ENCODE data around the gene LTN1.
"Not testable (repeated sequence)": the region's sequence is repeated elsewhere in the genome, so short reads cannot be mapped to it uniquely, and the experiment has no call there.

LTN1 gene

GRCh38 chr21:28986677-28987076 lies 6.0 kb downstream of the LTN1 start:
- DNase-seq = no peak

- no peak for DNase-seq
Observed at GRCh38 chr21:28982637-28983036, 10.0 kb downstream of the LTN1 start.

- DNase-seq = no peak
Observed at GRCh38 chr21:28979092-28979491, 13.6 kb downstream of the LTN1 start.

DNA sequence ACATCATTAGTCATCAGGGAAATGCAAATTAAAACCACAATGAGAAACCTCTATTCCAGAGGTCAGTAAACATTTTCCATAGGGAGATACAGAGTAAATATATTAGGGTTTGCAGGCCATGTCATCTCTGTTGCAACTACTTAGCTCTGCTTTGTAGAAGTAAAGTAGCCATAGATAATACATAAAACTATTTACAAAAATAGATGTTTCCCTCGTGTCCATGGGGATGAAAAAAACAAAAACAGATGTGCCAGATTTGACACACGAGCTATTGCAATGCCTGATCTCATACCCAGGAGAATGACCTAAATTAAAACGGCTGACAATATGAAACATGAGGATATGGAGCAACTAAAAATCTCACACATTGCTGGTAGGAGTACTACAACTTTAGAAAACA lies 17.3 kb downstream of the LTN1 start:
- no peak for DNase-seq

GRCh38 chr21:28974531-28975227 lies 18.0 kb downstream of the LTN1 start:
- DNase-seq = no peak

- DNase-seq = no peak
Observed at GRCh38 chr21:28972398-28972797, 20.3 kb downstream of the LTN1 start.

DNA sequence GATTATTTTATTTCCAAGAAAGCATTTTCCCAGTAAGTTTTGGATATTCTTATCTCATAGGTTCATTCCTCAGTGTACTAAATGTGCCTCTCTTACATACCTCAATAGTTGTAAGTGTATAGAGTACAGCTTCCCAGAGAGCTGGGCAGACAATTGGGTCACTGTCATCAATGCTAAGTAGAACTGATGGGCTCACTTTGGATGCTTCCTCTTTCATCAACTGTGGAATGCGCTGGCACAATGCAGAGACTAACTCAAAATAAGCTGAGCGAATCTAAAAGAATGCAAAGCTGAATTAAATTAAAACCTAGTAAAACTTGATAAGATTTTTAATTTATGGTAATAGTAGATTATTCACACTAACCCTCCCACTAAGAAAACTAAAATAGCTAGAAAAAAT lies 21.5 kb downstream of the LTN1 start:
- DNase-seq = no peak

DNA sequence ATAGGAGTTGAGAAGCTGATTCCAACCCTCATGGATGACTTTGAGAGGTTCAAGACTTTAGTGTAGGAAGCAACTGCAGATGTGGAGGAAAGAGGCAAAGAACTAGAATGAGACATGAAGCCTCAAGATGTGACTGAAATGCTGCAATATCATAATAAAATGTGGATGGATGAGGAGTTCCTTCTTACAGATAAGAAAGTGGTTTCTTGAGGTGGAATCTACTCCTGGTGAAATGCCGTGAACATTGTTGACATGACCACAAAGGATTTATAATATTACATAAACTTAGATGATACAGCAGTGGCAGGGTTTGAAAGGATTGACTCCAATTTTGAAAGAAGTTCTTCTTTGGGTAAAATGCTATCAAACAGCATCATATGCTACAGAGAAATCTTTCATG lies 28.8 kb downstream of the LTN1 start:
- DNase-seq = no peak

- DNase-seq = no peak
Observed at GRCh38 chr21:28962465-28962864, 30.2 kb downstream of the LTN1 start.

- no peak for DNase-seq
Observed at GRCh38 chr21:28961927-28962326, 30.8 kb downstream of the LTN1 start.

DNA sequence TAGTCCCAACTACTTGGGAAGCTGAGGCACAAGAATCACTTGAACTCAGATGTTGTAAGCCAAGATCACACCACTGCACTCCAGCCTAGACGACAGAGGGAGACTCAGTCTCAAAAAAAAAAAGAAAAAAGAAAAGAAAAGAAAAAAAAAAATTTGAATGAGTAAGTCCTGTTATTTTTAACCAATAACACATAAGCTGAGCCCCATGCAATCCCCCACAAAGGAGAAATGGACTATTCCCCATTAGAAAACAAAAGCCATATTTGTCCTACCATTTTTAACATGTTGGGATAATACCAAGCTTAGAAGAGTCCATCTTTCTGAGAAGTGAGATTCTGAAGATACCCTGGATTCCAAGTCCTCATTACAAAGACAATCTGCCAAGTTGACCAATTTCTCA lies 32.4 kb downstream of the LTN1 start:
- no peak for DNase-seq

- DNase-seq = no peak
Observed at GRCh38 chr21:28959367-28960099, 33.1 kb downstream of the LTN1 start.

DNA sequence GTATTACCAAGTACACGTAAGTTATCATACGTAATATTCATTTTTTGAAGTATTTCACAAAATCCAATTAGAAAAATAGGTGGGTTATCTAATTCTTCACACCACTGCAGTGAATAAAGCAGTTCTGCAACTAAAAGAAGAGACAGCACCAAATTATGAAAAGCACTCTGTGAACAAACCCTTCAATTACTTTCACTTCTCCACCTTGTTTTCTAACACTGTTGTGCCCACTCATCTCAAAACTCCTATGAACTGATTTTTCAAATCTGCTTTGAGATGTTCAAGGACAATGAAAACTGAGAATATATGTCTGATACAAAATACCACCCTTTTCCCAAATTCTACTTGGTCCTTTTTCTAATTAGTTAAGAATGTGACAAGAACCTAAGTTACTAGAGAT lies 39.4 kb downstream of the LTN1 start:
- DNase-seq = no peak

- no peak for DNase-seq
Observed at GRCh38 chr21:28952686-28953085, 40.0 kb downstream of the LTN1 start.

DNA sequence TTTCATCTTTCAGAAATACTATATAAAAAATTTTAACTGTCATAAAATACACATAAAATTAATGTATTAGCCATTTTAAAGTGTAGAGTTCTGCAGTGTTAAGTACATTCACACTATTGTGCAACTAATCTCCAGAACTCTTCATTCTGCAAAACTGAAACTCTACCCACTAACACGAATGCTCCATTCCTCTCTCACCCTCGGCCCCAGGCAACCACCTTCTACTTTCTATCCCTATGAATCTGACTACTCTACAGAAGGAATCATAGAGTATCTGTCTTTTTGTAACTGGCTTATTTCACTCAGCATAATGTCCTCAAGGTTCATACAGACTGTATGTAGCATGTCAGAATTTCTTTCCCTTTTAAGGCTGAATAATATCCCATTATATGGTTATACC lies 43.4 kb downstream of the LTN1 start:
- DNase-seq = no peak

DNA sequence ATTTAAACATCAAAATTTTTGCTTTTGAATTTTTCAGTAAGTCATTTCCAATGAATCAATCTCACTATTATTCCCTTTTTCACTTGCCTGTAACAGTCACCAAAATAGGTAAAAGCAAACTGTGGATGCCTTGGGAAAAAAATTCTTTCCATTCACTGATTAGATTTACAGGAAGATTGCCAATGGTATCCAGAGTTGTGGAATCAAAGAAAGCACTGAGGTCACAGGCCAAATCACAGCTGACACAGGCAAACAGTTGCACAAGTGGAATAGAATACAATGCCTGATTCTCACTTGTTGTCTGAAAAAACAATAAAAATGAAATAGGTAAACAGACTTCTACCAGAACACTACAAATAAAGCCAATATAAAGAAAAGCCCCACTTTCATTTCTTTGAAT lies 48.4 kb downstream of the LTN1 start:
- DNase-seq = no peak

- no peak for DNase-seq
Observed at GRCh38 chr21:28943631-28944030, 49.0 kb downstream of the LTN1 start.

DNA sequence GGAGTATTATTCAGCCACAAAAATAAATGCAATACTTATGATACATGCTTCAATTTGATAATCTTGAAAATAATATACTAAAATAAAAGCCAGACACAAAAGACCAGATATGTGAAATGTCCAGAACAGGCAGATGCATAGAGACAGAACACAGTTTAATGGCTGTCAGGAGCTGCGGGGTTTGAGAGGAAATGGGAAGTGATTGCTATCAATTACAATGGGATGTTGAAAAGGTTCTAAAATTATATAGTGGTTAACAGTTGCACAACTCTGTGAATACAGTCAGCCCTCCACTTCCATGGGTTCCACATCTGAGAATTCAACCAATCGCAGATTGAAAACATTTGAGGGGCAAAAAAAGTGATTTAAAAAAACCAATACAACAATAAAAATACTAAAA lies 54.0 kb downstream of the LTN1 start:
- no peak for DNase-seq

GRCh38 chr21:28937737-28938136 lies 54.9 kb downstream of the LTN1 start:
- DNase-seq = no peak

DNA sequence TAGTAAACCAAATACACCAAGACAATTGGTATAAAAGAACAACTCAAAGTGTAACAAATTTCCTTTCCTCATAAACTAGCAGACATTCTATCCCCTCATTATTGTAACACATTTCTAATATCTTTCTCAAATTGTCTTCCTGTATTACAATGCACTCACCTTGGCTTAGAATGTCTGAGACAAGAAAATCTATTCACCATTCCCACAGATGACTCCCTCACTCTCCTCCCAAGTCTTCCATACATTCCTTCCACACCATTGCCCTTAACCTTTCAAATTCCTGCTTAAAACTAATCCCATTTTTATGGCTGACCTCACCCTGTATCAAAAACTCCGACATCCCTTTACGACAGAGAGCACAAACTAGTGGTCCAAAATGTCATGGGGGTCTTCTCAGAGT lies 56.0 kb downstream of the LTN1 start:
- DNase-seq = no peak

DNA sequence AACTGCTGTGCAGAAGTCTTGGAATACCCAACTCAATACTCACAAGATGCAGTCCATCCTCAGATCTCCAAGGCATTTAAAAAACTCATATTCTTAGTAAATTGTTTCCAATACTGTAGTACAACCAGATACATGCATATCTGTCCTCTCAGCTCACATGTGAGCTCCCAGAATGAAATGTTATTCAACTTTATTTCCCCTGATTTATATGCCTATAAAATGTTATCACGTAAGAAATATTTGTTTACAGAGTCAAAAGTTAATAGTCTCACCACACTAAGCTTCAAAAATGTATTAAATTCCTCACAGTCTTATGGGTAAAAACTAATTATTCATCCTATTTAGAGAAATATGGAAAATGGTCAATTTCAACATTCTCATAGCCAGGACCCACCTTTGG lies 56.6 kb downstream of the LTN1 start:
- DNase-seq = no peak

DNA sequence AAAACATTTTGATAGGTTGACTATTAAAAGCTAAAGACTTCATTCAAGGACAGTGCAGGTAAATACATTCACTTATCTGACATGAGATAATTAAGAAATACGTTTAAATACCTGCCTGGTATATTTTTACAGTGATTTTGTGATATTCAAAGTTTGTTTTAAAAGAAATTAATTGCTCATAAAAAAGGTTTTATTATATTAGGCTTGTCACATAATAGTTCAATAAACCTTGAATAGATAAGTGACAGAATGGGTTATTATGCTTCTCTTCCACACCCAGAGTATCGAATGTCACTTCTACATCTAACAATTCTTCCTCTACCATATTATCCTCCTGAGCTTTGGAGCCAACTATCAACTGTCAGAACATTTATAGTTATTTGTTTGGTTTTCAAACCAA lies 60.0 kb downstream of the LTN1 start:
- no peak for DNase-seq

DNA sequence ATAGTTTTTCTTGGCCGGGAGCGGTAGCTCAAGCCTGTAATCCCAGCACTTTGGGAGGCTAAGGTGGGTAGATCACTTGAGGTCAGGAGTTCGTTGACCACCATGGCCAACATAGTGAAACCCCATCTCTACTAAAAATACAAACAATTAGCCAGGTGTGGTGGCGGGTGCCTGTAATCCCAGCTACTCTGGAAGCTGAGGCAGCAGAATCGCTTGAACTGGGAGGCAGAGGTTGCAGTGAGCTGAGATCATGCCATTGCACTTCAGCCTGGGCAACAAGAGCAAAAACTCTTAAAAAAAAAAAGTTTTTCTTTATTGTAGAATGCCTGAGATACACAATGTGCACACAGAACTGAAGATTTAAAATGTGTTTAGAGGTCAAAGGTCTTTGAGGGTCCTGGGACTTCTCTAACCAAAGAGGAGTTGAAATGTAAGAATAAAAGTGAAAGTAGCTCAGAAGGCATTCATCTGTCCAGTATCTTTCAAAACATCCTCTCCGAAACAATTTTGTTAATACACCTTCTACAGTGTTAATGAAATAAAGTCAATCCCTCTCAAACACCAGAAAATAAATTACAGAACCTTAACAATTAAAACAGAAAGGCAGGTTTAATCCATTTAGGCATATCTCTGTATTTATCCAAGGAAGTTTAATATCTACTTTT lies 60.8 kb downstream of the LTN1 start:
- not testable (repeated sequence) for DNase-seq

All from activated CD4-positive, CD25-positive, alpha-beta regulatory T cell treated with anti-CD3 and anti-CD28 coated beads, Interleukin-2, amount 50 U/mL, for 72 hours (primary cell).